AG04450 (cell line): ENCODE results near the gene LRRC19. TPM values are rescaled to one million over a fixed set of nuclear protein-coding genes. Genes with fewer than 3 reads are reported as not detected.

Experiments used
- CTCF ChIA-PET: fragments of 300-600, 350-600 bp; formaldehyde crosslinking; extraction: SDS; loops from one replicate; lab custom pipeline; 2022; ENCODE audit warnings: antibody characterized with exemption, inconsistent platforms; lab: Charles Lee
- POLR2A ChIA-PET: fragments of 350-600 bp; formaldehyde crosslinking; extraction: SDS; loops from one replicate; lab custom pipeline; 2021; ENCODE audit warnings: antibody characterized with exemption, inconsistent platforms; lab: Yijun Ruan, JAX
- DNase-seq: peaks from one replicate; pipeline ENCODE4 v3.0.0-alpha.2; 2011; ENCODE audit warnings: low read depth, low spot score
- H3K27ac ChIP-seq: one replicate; pipeline ENCODE4 v1.5.1; 2012; ENCODE audit warnings: low read depth, low read length, control low read depth
- H3K27me3 ChIP-seq: one replicate; pipeline ENCODE4 v1.6.0; 2012; ENCODE audit warnings: low read length; ENCODE audit not compliant: control insufficient read depth, insufficient read depth
- H3K4me3 ChIP-seq: 2 replicates; pipeline ENCODE4 v1.5.1; 2011; ENCODE audit warnings: mild to moderate bottlenecking, low read depth, low read length, control low read depth
- H3K9me3 ChIP-seq: 2 replicates; pipeline ENCODE4 v1.5.1; 2012; ENCODE audit warnings: low read length; ENCODE audit not compliant: control insufficient read depth, insufficient read depth
- polyA plus RNA-seq: library from polyadenylated mRNA; depleted of rRNA; stranded (reverse); fragments of >200 nt; gene quantifications from 2 replicates; pipeline ENCODE4 v1.2.3, GENCODE V29; 2011
- TF ChIP-seq, protein P1 (sequence below): IDR thresholded peaks from 2 replicates; pipeline ENCODE4 v1.5.1; 2011; ENCODE audit warnings: low read depth, low read length, control low read depth, inconsistent platforms

LRRC19 gene
- polyA plus RNA-seq, 1 experiment, result not detected

DNA sequence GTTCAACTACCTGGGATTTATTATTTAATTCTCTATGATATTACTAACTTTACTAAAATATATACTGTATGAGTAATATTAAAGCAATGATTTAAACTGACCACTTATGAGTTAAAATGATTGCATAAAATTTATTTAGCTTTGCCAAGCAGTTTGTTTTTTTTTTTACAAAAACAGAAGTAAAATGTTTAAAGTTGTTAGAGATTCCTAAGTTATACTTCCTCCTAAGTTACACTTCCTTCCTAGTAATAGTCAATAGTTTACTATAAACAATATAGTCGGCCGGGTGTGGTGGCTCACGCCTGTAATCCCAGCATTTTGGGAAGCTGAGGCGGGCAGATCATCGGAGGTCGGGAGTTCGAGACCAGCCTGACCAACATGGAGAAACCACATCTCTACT lies 23.7 kb upstream of the LRRC19 start:
- Histone ChIP-seq H3K4me3 (no peak overlapping the region), H3K27me3 (no peaks in the 10 kb centered on the region), H3K27ac (no peak overlapping the region), H3K9me3 (no peaks in the 10 kb centered on the region)
- TF ChIP-seq, protein P1, sequence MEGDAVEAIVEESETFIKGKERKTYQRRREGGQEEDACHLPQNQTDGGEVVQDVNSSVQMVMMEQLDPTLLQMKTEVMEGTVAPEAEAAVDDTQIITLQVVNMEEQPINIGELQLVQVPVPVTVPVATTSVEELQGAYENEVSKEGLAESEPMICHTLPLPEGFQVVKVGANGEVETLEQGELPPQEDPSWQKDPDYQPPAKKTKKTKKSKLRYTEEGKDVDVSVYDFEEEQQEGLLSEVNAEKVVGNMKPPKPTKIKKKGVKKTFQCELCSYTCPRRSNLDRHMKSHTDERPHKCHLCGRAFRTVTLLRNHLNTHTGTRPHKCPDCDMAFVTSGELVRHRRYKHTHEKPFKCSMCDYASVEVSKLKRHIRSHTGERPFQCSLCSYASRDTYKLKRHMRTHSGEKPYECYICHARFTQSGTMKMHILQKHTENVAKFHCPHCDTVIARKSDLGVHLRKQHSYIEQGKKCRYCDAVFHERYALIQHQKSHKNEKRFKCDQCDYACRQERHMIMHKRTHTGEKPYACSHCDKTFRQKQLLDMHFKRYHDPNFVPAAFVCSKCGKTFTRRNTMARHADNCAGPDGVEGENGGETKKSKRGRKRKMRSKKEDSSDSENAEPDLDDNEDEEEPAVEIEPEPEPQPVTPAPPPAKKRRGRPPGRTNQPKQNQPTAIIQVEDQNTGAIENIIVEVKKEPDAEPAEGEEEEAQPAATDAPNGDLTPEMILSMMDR, result no peak
- ChIA-PET POLR2A (no interaction called here), CTCF (interaction anchor here (0.5 to 2.0 kb wide), 2 partner anchors 247 to 1373 kb away, joined by 3 to 14 read pairs; no protein-coding TSS in a partner anchor)
- DNase-seq, result no peak

DNA sequence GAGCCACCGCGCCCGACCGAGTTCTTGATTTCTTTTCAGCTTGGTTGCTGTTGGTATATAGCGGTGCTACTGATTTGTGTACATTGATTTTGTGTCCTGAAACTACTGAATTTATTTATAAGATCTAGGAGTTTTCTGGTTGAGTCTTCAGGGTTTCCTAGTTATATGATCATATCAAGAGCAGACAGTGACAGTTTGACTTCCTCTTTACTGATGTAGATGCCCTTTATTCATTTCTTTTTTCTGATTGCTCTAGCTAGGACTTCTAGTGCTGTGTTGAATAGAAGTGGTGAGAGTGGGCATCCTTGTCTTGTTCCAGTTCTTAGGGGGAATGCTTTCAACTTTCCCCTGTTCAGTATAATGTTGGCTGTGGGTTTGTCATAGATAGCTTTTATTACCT lies 17.4 kb upstream of the LRRC19 start:
- TF ChIP-seq, protein P1, result no peak
- Histone ChIP-seq H3K27ac (no peak overlapping the region), H3K27me3 (no peaks in the 10 kb centered on the region), H3K4me3 (no peak overlapping the region), H3K9me3 (peaks cover 3% of the 10 kb centered on the region; the same call in 1 of the 2 replicates)
- POLR2A ChIA-PET, result no interaction called here
- DNase-seq, result no peak
- CTCF ChIA-PET, result no interaction called here

DNA sequence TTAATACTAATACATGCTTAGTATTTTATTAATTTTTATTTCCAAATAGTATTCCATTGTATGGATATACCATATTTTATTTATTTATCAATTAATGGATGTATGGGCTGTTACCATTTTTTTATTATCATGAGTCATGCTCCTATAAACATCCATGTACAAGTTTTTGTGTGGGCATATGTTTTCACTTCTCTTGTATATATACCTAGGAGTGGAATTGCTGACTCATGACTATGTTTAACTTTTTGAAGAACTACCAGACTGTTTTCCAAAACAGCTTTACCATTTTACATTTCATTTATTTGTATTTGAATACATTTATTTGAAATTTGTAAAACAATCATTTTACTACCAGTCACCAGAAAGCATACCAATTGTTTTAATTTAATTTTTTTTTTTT lies 14.1 kb upstream of the LRRC19 start:
- no peaks in the 10 kb centered on the region for H3K27me3 ChIP-seq
- no peak overlapping the region for H3K27ac ChIP-seq
- H3K4me3 ChIP-seq, result no peak overlapping the region
- peak; percentile 63 for DNase-seq
- peaks cover 3% of the 10 kb centered on the region; the same call in 1 of the 2 replicates for H3K9me3 ChIP-seq
- ChIA-PET POLR2A (interaction anchor here (0.7 to 1.5 kb wide), 3 partner anchors 12 to 105 kb away, joined by 4 to 6 read pairs (median 5); no protein-coding TSS in a partner anchor), CTCF (interaction anchor here (0.7 to 2.9 kb wide), 4 partner anchors 8 to 257 kb away, joined by 3 to 11 read pairs (median 6); no protein-coding TSS in a partner anchor)
- TF ChIP-seq, protein P1, result no peak

DNA sequence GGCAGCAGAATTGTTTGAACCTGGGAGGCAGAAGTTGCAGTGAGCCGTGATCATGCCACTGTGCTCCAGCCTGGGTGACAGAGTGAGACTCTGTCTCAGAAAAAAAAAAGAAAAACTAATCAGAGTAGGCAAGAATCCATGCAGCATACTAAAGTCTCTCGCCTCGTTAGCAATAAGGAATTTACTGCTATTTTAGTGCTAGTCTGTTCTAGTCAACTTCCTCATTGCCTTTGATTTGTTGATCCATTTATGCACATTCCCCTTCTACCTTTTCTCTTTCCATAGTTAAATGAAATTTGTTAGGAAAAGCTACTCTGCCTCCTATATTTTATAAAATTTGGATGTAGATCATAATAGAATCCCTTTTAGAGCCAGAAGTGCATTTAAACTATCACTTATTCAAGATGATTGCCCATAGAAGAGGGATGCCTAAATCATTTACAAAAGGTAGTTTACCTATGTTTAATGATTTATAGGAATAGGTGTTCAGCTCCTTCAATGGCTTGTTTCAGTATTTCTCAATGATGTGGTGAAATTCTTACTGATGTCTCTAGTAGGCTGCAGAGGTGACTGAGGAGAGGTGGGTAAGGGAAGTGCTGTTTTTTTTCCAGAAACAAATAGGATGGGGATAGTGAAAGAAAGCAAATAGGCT lies 1.9 kb downstream of the LRRC19 start:
- Histone ChIP-seq H3K9me3 (no peaks in the 10 kb centered on the region), H3K4me3 (no peak overlapping the region), H3K27me3 (no peaks in the 10 kb centered on the region), H3K27ac (no peak overlapping the region)
- DNase-seq, result no peak
- TF ChIP-seq, protein P1, result no peak
- ChIA-PET POLR2A (no interaction called here), CTCF (no interaction called here)

DNA sequence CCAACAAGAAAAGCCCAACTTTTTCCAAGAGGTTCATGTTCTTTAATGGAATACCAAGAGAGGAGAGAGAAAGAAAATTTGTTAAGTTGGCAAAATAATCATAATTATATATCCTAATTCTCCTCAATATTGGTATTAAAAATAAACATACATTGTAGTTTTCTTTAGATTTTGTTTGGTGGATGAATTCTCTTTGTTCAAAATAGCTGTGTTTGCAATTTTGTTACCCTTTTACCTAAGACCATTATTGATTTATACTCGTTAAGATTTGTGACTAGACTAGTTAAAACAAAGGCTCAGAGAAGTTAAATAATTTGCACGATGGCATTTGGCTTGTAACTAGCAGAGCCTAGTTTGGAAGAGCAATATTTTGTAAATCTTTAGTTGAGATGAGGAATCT lies 9.7 kb downstream of the LRRC19 start:
- Histone ChIP-seq H3K27me3 (no peaks in the 10 kb centered on the region), H3K9me3 (no peaks in the 10 kb centered on the region), H3K27ac (no peak overlapping the region), H3K4me3 (no peak overlapping the region)
- ChIA-PET POLR2A (no interaction called here), CTCF (interaction anchor here (0.5 to 0.6 kb wide), 2 partner anchors 89 to 279 kb away, joined by 5 to 8 read pairs; no protein-coding TSS in a partner anchor)
- DNase-seq, result no peak
- TF ChIP-seq, protein P1, result no peak
